K562 (cell line): ENCODE data around the gene OLFM4. TPM values are rescaled to one million over a fixed set of nuclear protein-coding genes. Genes with fewer than 3 reads are reported as not detected.

ENCODE experiments used
- ATAC-seq: fragments of 200-7000 bp; cut with Tn5 transposase; 3 replicates; pipeline ENCODE4 v1.9.1; 2020; ENCODE audit warnings: moderate library complexity
- BruUV-seq: library from RNA; stranded (reverse); fragments of 400-500 nt; replicated peaks from 2 replicates; lab custom pipeline; 2021; lab: Mats Ljungman, UMichigan
- CTCF ChIA-PET: fragments of 300-600 bp; formaldehyde crosslinking; extraction: SDS; loops from one replicate; lab custom pipeline; 2021; ENCODE audit warnings: low intra/inter-chr PET ratio; lab: Yijun Ruan, JAX
- POLR2A ChIA-PET: fragments of 300-600, 350-650 bp; sonication (Branson Sonifier 250); formaldehyde crosslinking; extraction: SDS; loops from one replicate; lab custom pipeline; 2021; ENCODE audit warnings: antibody characterized with exemption, inconsistent platforms; lab: Yijun Ruan, JAX
- DNase-seq, 4 experiments: peaks; one replicate each; pipeline versions ENCODE4 v3.0.0 to v3.0.0-alpha.2; 2011 to 2018; ENCODE audit warnings: low spot score in 3 of 4, mixed read lengths in 3 of 4; ENCODE audit errors: extremely low read depth in 1 of 4
- FAIRE-seq: peaks from 2 replicates; lab custom pipeline; 2011; peaks lifted over from hg19 to GRCh38; lab: Jason Lieb, UNC
- H2AFZ ChIP-seq: 2 replicates; pipeline ENCODE4 v1.6.0; 2011; ENCODE audit warnings: low read depth, low read length, control low read depth, inconsistent platforms
- H3K27ac ChIP-seq: fragments of 200-600 bp; 3 replicates; pipeline ENCODE4 v1.8.0; 2011; ENCODE audit warnings: low read depth, mild to moderate bottlenecking, control low read depth, inconsistent platforms, low read length, moderate library complexity, mixed read lengths; ENCODE audit errors: extremely low read depth
- H3K27me3 ChIP-seq, 2 experiments: fragments of 300-600 bp in 1 of 2; 2 replicates in 1 of 2; 3 replicates in 1 of 2; pipeline versions ENCODE4 v1.6.0 to v1.8.0; 2011; ENCODE audit warnings: inconsistent platforms in 2 of 2, low read length in 2 of 2, mild to moderate bottlenecking in 1 of 2, mixed read lengths in 1 of 2, moderate library complexity in 1 of 2; ENCODE audit not compliant: control insufficient read depth in 2 of 2, insufficient read depth in 2 of 2
- H3K36me3 ChIP-seq: fragments of 300-600 bp; 3 replicates; pipeline ENCODE4 v1.8.0; 2011; ENCODE audit warnings: mild to moderate bottlenecking, low read length, inconsistent platforms; ENCODE audit not compliant: control insufficient read depth, insufficient read depth
- H3K4me1 ChIP-seq, 2 experiments: fragments of 200-600 bp in 1 of 2; replicated peaks in 1 of 2; 2 replicates in 1 of 2; 3 replicates in 1 of 2; pipeline versions ENCODE4 v1.5.1 to v1.8.0; 2011; ENCODE audit warnings: inconsistent platforms in 2 of 2, low read length in 2 of 2, mild to moderate bottlenecking in 1 of 2, mixed read lengths in 1 of 2, moderate library complexity in 1 of 2; ENCODE audit not compliant: control insufficient read depth in 2 of 2, insufficient read depth in 2 of 2
- H3K4me2 ChIP-seq: 2 replicates; pipeline ENCODE4 v1.6.1; 2011; ENCODE audit warnings: low read length, control low read depth, inconsistent platforms, mixed read lengths; ENCODE audit not compliant: insufficient read depth
- H3K4me3 ChIP-seq: fragments of 200-600 bp; sonication (generic), shearing (Covaris generic); 2 replicates; pipeline ENCODE4 v1.5.1; 2016; ENCODE audit warnings: control low read depth, inconsistent platforms
- H3K79me2 ChIP-seq: fragments of 200-600 bp; 3 replicates; pipeline ENCODE4 v1.8.0; 2011; ENCODE audit warnings: low read length, inconsistent platforms; ENCODE audit not compliant: control insufficient read depth, insufficient read depth
- H3K9ac ChIP-seq, 2 experiments: 2 replicates each; pipeline versions ENCODE4 v1.6.0 to v1.6.1; 2011; ENCODE audit warnings: low read depth in 2 of 2, low read length in 2 of 2, control low read depth in 1 of 2, inconsistent platforms in 1 of 2, mild to moderate bottlenecking in 1 of 2, mixed read lengths in 1 of 2; ENCODE audit not compliant: insufficient read depth in 1 of 2
- H3K9me1 ChIP-seq: one replicate; pipeline ENCODE4 v1.6.0; 2011; ENCODE audit warnings: inconsistent platforms, mild to moderate bottlenecking, low read length, moderate library complexity; ENCODE audit not compliant: control insufficient read depth, insufficient read depth
- H3K9me3 ChIP-seq: replicated peaks from 2 replicates; pipeline ENCODE4 v1.5.1; 2011; ENCODE audit warnings: low read depth, low read length, inconsistent platforms; ENCODE audit not compliant: control insufficient read depth, insufficient read depth
- H4K20me1 ChIP-seq: replicated peaks from 2 replicates; pipeline ENCODE4 v1.6.1; 2011; ENCODE audit warnings: low read length, inconsistent platforms, mixed read lengths; ENCODE audit not compliant: control insufficient read depth, insufficient read depth
- CREBBP ChIP-seq: IDR thresholded peaks from one replicate; pipeline ENCODE4 v1.6.1; 2012; ENCODE audit warnings: low read depth, mild to moderate bottlenecking, control low read depth, inconsistent platforms, low read length
- CTCF ChIP-seq, 3 experiments: IDR thresholded peaks in 2 of 3; conservative IDR thresholded peaks in 1 of 3; 2 replicates each; pipeline ENCODE4 v1.5.1; 2011 to 2012; ENCODE audit warnings: low read length in 3 of 3, mild to moderate bottlenecking in 3 of 3, control low read depth in 2 of 3, improper control_type of control experiment in 1 of 3, inconsistent platforms in 1 of 3, low read depth in 1 of 3, mixed read lengths in 1 of 3, moderate library complexity in 1 of 3; ENCODE audit not compliant: insufficient read depth in 2 of 3
- EGR1 ChIP-seq: fragments of 450-650 bp; conservative IDR thresholded peaks from 2 replicates; pipeline ENCODE4 v1.6.1; 2017; ENCODE audit warnings: mild to moderate bottlenecking
- ETV1 ChIP-seq: fragments of 450-650 bp; conservative IDR thresholded peaks from 2 replicates; pipeline ENCODE4 v1.6.1; 2016; ENCODE audit warnings: missing genetic modification characterization, control low read depth, low read depth, missing compliant biosample characterization
- ETV5 ChIP-seq: sonication (generic); formaldehyde crosslinking; IDR thresholded peaks from 2 replicates; pipeline ENCODE4 v1.4.0; 2020; ENCODE audit warnings: low read depth, mild to moderate bottlenecking, missing genetic modification reagents
- GTF2E2 ChIP-seq: fragments of 200-800 bp; sonication (Bioruptor generic); IDR thresholded peaks from 2 replicates; pipeline ENCODE4 v1.6.1; 2016; ENCODE audit warnings: missing genetic modification characterization, missing compliant biosample characterization
- POLR2A ChIP-seq: fragments of 450-650 bp; conservative IDR thresholded peaks from 2 replicates; pipeline ENCODE4 v1.6.1; 2016
- SRSF9 ChIP-seq: fragments of 200-400 bp; formaldehyde crosslinking; IDR thresholded peaks from 2 replicates; pipeline ENCODE4 v1.6.1; 2017; ENCODE audit warnings: low read depth, low read length, borderline replicate concordance
- ZNF124 ChIP-seq: sonication (generic); formaldehyde crosslinking; IDR thresholded peaks from 2 replicates; pipeline ENCODE4 v1.8.1; 2022; ENCODE audit warnings: missing genetic modification reagents
- ZNF134 ChIP-seq: fragments of 250-450 bp; sonication (Bioruptor Pico); conservative IDR thresholded peaks from 2 replicates; pipeline ENCODE4 v1.4.0; 2020
- ZNF511 ChIP-seq: sonication (generic); formaldehyde crosslinking; IDR thresholded peaks from 2 replicates; pipeline ENCODE4 v1.8.0; 2022; ENCODE audit warnings: mild to moderate bottlenecking, missing genetic modification reagents
- ZNF583 ChIP-seq: fragments of 250-450 bp; sonication (Bioruptor Pico); IDR thresholded peaks from 2 replicates; pipeline ENCODE4 v1.4.0; 2020
- ZNF655 ChIP-seq: fragments of 250-450 bp; sonication (Bioruptor Pico); IDR thresholded peaks from 2 replicates; pipeline ENCODE4 v1.5.0; 2021
- WGBS: fragments of 100-300 bp; shearing (Covaris generic); methylation state at CpG from one replicate; pipeline ENCODE4 v1.1.6; 2016; ENCODE audit warnings: low coverage, mixed read lengths; ENCODE audit not compliant: insufficient coverage; ENCODE audit errors: missing lambda C conversion rate; 5-methylcytosine and 5-hydroxymethylcytosine counted together
- in situ Hi-C: fragments of 300-500 bp; cut with MboI; formaldehyde crosslinking; loops from 4 replicates; pipeline ENCODE4 v1.15.0; 2018; ENCODE audit warnings: inconsistent platforms, mixed read lengths
- intact Hi-C: fragments of 100-400 bp; cut with micrococcal nuclease; formaldehyde crosslinking; loops from 2 replicates; pipeline ENCODE4 v1.14.2; 2022
- polyA plus RNA-seq, 8 experiments: library from polyadenylated mRNA; depleted of rRNA in 4 of 8; stranded (reverse) in 5 of 8; unstranded in 3 of 8; fragments of >200 nt; fragmentation: Nextera tagmentation in 2 of 8; fragmentation: Illumina TruSeq in 1 of 8; extraction: Ambion mirVana in 2 of 8; extraction: Trizol in 1 of 8; gene quantifications; 2 replicates each; pipeline versions ENCODE4 v1.2.1 to v1.2.3, GENCODE V29; 2011 to 2014; ENCODE audit warnings: inconsistent platforms in 1 of 8, missing spikeins in 1 of 8
- total RNA-seq, 7 experiments: library from RNA; depleted of rRNA in 6 of 7; stranded (reverse); fragments of >200 nt in 6 of 7; fragmentation: Illumina TruSeq in 2 of 7; extraction: Trizol in 2 of 7; gene quantifications; 2 replicates each; pipeline versions ENCODE4 v1.2.1 to v1.2.3, GENCODE V29; 2011 to 2021; ENCODE audit warnings: low replicate concordance in 1 of 7
- TF ChIP-seq, protein P1 (sequence below): fragments of 250-450 bp; sonication (Bioruptor Pico); IDR thresholded peaks from 2 replicates; pipeline ENCODE4 v1.8.0; 2021; ENCODE audit warnings: mild to moderate bottlenecking, moderate library complexity
- TF ChIP-seq, protein P2 (sequence below): IDR thresholded peaks from 2 replicates; pipeline ENCODE4 v1.6.1; 2014; ENCODE audit warnings: antibody characterized with exemption

The OLFM4 gene
- total and polyA plus RNA-seq, 9 of the 15 experiments (the other 6 are each of a cell fraction or from before 2014, with no cell fraction given) = not detected

GRCh38 chr13:53005626-53006025 lies 23.0 kb upstream of the OLFM4 start:
- H3K4me3 ChIP-seq = no peak overlapping the region
- no peaks in the 10 kb centered on the region for H3K9me3 ChIP-seq
- no peaks in the 10 kb centered on the region for H3K36me3 ChIP-seq
- H3K27ac ChIP-seq = no peak overlapping the region
- no peaks in the 10 kb centered on the region for H3K9me1 ChIP-seq
- no peaks in the 10 kb centered on the region for H3K4me1 ChIP-seq
- no peak for DNase-seq
- FAIRE-seq = no peak
- no peak for ATAC-seq
- H3K9ac ChIP-seq = no peak overlapping the region
- intact Hi-C loops (no loop called here), in situ Hi-C loops (no loop called here)
- H2AFZ ChIP-seq = no peak overlapping the region
- no TSS peak for BruUV-seq
- H3K79me2 ChIP-seq = no peaks in the 10 kb centered on the region
- POLR2A ChIA-PET = no interaction called here
- CTCF ChIA-PET = no interaction called here
- 1% methylated on average over 11 of the region's 12 CpGs for WGBS
- H3K4me2 ChIP-seq = no peak overlapping the region
- no peaks in the 10 kb centered on the region for H3K27me3 ChIP-seq
- no peaks in the 10 kb centered on the region; the same call in 1 of the 2 replicates for H4K20me1 ChIP-seq
- TF ChIP-seq ZNF511 (CRISPR knock-in tag) (no peak), ETV5 (CRISPR knock-in tag) (no peak), SRSF9 (no peak), EGR1 (no peak), ZNF134 (CRISPR knock-in tag) (no peak), GTF2E2 (tag) (no peak), ZNF124 (CRISPR knock-in tag) (no peak), ETV1 (tag) (no peak), ZNF583 (CRISPR knock-in tag) (no peak), ZNF655 (CRISPR knock-in tag) (no peak), CTCF (IDR thresholded peaks at IDR 0.05 in 2 of 3, conservative IDR thresholded peaks at IDR 0.05 in 1 of 3; ENCODE audit: insufficient read depth in 2 of 3, low read depth in 1 of 3, low read length in 3 of 3) (no peak), POLR2A (no peak), CREBBP (no peak)
- TF ChIP-seq, protein P1, sequence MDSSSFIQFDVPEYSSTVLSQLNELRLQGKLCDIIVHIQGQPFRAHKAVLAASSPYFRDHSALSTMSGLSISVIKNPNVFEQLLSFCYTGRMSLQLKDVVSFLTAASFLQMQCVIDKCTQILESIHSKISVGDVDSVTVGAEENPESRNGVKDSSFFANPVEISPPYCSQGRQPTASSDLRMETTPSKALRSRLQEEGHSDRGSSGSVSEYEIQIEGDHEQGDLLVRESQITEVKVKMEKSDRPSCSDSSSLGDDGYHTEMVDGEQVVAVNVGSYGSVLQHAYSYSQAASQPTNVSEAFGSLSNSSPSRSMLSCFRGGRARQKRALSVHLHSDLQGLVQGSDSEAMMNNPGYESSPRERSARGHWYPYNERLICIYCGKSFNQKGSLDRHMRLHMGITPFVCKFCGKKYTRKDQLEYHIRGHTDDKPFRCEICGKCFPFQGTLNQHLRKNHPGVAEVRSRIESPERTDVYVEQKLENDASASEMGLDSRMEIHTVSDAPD (CRISPR knock-in tag) = no peak
- TF ChIP-seq, protein P2, sequence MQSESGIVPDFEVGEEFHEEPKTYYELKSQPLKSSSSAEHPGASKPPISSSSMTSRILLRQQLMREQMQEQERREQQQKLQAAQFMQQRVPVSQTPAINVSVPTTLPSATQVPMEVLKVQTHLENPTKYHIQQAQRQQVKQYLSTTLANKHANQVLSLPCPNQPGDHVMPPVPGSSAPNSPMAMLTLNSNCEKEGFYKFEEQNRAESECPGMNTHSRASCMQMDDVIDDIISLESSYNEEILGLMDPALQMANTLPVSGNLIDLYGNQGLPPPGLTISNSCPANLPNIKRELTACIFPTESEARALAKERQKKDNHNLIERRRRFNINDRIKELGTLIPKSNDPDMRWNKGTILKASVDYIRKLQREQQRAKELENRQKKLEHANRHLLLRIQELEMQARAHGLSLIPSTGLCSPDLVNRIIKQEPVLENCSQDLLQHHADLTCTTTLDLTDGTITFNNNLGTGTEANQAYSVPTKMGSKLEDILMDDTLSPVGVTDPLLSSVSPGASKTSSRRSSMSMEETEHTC = no peak
